HG03064 (cell line): ENCODE measurements around the gene ITGB8.

Source experiments
- ATAC-seq: cut with Tn5 transposase; IDR thresholded peaks from one replicate; pipeline ENCODE4 v1.9.1; 2021; ENCODE audit warnings: low read depth; ENCODE audit not compliant: unreplicated experiment

ITGB8 gene

DNA sequence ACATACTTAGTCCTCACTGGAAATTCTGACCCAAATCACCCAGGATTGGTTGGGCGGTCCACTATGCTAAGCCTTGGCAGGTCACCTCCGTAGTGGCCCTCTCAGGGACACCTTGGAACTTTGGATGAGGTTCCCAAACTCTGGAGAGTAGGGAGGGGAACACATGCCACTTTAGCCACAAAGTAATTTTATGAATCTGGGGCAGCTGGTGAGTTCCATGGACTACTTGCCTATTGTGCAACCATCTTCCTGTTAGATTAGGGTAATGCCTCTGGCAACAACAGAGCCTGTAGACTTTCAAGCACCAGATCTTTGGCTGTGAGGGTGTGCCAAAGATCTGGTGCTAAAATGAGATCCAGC lies 77.7 kb downstream of the ITGB8 start:
- no peak for ATAC-seq

DNA sequence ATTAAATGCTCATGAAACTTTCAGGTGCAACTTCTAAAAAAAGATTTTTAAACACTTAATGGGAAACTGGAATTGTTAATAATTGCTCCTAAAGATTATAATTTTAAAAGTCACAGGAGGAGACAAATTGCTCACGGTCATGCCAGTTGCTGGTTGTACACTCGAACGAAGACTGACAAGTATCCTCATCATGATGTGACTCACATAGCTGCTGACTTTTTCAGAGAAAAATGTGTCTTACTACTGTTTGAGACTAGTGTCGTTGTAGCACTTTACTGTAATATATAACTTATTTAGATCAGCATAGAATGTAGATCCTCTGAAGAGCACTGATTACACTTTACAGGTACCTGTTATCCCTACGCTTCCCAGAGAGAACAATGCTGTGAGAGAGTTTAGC lies 79.3 kb downstream of the ITGB8 start:
- no peak for ATAC-seq

DNA sequence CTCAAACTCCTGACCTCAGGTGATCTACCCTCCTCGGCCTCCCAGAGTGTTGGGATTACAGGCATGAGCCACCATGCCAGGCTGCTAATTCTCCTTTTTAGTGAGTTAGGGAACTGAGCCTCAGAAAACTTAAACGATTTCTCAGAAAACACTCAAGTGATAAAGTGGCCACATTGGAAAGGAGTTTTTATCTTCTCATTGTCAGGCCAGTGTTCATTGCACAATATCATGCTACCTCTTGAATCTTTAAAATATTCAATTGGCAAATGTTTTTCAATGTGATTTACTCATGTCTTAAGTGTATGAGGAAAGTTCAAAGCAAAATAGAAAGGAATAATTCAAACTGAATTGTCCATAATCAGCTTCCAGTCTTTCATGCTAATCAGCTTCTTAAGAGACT lies 80.7 kb downstream of the ITGB8 start:
- ATAC-seq: no peak

DNA sequence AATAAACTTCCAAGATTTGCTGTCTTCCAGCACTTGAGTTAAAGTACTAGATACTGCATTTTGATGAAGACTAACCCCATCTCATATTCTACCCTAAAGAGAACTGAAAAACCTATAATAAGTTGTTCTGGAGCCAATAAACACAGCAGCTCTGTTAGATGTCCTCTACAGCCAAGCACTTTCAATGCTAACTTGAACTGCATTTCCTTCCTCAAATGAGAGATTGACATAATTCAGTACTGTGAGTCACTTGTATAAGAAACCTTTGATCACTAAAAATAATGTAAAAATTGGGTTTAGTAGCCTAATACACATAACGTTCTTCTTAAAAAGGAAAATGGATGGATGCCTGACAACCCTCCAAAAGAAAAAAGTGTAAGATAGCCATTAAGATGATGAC lies 81.3 kb downstream of the ITGB8 start:
- no peak for ATAC-seq

DNA sequence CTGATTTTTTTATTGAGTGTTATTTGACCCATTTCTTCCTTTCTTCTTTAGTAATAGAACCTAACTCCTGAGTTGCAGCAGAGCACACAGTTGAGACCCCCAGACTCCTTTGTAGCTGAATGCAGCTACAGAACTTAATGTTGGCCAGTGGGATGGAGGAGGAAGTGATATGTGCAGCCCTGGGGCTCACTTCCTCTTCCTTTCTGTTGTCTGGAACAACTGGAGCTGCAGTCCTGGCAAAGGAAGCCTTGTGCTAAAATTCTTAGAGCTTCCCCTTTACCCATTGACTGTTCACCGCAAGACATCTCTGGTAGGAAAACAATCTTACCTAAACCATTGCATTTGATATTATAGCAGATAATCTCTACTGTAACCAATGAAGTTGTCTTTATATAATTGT lies 86.6 kb downstream of the ITGB8 start:
- ATAC-seq: no peak

DNA sequence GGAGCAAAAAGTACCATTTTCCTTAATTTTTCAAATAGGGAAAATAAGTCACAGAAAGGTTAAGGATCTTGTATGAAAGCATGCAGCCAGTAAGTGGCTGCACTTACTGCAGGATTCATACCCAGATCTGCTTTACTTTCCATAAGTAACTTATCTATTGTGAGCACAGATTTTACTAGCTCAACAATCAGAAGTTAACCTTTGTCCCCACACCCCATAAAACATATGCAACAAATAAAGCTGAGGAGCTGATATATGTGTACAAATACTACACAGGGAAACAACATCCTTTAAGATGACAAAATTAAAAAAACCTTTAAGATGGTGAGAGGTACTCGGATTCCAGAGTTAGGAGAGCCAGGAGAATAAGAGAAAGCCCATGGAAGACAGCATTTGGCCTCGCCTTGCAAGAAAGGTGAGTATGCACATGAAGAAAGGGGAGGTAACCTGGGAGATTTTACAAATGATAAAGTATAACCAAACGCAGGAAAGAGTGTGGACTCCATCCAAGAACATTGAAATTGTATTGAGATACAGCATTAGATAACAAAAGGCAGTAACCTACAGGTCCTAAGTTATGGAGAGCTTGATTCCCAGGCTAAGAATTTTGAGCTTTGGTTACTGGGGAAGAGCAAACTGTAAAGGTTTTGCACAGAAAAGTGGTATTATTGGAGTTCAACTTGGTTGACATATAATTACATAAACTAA lies 87.1 kb downstream of the ITGB8 start:
- ATAC-seq: no peak

DNA sequence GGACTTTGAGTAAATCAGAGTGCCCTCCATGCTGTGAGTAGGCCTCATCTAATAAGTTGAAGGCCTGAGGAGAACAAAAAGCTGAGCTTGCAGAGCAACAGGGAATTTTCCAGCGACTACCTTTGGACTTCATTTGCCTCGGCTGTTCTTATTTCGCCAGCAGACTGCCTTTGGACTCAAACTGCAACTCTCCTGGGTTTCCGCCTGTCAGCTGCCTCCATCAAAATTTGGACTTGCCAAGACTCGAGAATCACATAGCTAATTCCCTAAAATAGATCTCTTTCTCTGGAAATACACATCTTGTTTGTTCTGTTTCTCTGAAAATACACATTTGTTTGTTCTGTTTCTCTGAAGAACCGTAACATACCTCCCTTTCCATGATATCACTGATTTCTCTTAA lies 93.8 kb downstream of the ITGB8 start:
- no peak for ATAC-seq

DNA sequence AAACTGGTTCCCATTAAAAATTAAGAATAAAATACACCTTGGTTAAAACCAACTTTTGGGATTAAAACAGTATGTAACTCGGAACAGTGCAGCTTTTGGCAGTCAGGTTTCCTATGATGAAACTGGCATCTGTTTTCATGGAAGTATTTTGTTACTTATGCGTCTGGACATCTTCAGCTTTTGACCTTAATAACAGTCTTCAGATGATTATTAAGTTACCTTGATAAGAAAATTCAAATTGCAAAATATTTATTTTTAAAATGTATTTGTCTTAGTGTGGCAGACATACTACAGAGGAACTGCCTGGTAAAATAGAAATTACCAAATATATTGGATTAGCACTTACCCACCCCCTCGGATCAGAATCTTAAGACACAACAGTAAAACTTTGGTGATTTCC lies 100.0 kb downstream of the ITGB8 start:
- ATAC-seq: no peak

DNA sequence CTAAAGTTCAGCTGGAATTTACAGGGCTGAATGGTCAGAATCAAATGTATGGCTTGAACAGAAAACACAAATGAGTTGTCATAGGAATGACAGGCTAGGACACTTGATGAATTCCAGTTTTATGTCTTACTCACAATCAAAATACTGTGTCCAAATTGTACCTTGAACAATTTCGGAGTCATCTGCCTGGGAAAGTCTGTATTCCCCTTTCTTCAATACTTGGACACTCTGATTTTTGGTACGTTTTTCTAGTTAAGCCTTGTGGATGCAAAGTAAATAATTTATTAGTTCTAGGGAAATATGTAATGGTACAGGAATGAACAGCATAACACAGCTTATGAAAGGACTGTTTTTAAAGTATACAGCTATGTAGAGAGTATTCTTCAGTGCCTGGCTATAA lies 100.4 kb downstream of the ITGB8 start:
- no peak for ATAC-seq

DNA sequence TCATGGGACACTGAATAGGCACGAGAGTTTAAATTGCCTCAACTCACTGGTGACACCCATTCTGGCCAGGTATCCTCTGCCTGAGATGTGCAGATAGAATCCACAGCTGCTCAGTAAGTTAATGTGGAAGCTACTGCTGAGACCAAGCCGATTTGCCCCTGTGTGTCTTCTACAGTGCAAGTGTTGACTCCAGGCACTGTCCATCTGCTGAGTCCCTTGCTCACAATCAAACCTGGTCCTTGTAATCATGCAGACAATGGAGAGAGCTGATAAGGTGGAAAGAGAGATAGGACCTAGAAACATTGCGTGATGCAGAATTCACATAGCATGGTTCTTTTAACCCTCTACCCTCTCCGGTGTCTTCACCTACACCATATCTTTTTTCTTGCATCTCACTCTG lies 101.4 kb downstream of the ITGB8 start:
- ATAC-seq: no peak

DNA sequence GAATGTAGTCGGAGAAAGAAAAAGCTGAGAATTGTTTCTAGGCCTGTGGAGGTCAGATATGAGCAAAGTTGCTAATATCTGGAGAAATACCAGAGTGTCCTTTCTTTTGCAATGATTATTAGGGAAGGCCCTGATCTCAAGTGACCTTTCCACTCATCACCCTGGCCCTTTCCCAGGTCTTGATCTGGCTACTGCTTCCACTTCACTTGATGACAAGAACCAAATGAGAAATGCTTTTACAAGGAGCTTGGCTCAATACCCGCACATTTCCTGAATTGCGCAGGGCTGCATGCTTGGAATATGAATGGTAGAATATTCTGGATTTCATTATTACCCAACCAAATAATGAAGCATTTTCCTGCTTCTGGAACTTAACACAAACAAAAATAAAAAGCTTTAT lies 104.6 kb downstream of the ITGB8 start:
- no peak for ATAC-seq

DNA sequence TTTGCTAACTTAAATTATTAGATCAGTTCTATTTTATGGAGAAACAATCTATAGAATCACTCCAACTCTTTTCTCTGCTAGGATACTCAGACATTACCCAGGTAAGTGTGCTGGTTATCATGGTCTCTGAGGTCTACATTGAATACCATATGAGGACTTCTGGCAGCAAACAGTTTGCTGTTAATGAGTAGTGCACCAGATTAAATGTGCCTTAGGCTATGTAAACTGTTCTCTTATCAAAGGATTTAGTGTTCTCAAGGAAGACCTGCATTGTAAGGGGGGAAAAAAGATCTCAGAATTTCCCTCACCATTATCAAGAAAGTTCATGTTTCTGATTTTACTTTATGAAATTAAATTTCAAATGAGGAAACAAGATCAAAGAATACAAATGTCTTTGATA lies 107.5 kb downstream of the ITGB8 start:
- ATAC-seq: no peak

DNA sequence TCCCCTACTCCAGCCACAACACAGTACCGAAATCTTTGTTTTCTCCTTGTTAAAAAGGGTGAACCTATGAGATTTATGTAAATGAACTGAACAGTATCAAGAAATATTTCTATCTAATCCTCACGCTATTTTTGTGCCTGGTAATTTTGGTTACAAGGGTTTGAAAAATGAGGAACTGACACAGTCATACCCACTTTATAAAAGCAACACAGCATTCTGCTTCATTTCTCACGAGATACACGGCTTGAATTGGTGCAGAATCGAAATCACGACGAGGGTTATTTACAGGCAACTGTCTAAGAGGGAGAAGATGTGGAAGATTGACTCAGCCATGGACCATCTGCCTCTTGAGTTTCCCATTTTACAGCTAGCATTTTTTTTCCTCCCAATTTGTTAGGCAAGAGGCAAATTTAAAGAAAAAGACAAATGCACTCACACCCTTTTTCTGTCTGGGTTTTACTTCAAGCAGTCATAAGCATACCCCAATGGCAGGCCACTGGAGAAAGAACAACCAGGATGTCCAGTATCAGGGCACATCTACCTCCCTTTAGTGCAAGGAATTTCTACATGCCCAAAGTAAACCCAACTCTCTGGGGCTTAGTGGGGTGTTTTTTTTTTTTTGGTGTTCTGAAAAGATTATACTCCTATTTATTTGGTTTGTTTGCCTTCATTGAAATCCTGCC lies 108.1 kb downstream of the ITGB8 start:
- peak; percentile 88 for ATAC-seq

DNA sequence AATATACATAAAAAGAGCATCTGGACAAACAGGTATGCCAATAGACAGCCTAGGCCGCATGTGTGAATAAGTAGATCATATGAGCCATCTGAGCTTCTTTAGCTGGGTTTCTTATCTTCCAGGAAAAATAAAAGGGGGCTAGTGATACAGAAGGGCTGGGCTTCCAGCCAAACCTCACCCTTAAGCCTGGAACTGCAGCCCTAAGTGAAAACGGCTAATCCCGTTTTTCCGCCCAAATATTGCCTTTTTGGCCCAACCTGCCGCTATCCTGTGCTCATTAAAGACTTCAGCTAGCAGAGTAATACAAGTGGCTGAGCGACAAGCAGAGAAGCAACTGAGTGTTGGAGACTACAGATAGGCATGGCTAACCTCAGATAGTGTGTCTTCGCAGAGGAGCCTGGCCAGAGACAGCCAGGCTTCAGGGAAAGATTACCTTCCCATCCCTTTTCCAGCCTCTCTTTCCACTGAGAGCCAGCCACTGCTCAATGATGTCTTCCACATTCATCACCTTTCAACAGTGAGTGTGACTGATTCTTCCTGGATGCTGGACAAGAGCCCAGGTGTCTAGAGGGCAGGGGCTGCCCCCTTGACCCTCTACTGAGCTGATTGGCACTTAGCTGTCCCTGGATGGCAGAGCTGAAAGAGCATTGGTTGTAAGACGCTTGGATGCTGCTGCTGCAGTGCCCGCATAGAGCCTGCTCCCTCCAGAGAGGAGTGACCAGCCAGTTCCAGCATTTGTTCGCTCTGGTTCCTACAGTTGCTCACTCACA lies 108.9 kb downstream of the ITGB8 start:
- no peak for ATAC-seq

DNA sequence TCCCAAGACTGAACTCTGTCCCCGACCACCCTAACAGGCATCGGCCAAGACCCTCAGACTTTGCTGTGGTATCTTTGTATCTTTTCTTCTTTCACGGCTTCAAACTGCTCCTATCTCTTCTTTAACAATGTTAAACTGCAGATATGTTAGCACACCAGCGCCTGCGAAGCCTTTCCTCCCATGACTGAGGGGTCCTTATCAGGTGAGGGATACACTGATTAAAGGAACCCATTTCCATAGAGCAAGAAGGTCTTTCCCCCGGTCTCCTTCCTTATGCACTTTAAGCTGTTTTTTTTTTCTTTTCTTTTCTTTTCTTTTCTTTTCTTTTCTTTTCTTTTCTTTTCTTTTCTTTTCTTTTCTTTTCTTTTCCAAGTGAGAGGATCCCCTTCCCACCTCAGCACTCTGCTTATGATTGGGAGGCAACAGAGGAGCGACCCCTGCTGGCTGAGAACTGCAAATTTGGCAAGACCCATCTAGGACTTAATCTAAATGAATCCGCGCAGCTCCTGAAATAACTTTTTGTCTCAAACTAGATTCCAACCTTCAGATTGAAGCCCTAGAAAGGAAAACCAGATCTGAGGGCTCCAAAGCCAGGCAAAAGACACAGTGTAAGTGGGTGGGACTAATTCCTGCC lies 109.9 kb downstream of the ITGB8 start:
- no peak for ATAC-seq

DNA sequence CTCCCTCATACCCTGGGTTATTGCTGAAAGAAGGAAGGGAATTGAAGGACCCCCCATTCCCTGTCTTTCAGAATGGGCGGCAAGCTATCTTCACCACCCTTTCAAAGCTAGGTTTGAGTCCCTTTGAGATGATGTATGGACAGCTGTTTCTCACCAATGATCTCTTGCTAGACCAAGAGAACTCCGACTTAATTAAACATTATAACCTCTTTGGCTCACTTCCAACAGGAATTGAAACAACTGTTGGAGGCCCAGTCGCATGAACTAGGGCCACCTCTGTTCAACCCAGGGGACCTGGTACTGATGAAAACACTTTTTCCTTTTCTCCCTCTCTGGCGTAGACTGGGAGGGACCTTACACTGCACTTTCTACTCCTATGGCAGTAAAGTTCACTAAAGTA lies 110.6 kb downstream of the ITGB8 start:
- ATAC-seq: no peak

DNA sequence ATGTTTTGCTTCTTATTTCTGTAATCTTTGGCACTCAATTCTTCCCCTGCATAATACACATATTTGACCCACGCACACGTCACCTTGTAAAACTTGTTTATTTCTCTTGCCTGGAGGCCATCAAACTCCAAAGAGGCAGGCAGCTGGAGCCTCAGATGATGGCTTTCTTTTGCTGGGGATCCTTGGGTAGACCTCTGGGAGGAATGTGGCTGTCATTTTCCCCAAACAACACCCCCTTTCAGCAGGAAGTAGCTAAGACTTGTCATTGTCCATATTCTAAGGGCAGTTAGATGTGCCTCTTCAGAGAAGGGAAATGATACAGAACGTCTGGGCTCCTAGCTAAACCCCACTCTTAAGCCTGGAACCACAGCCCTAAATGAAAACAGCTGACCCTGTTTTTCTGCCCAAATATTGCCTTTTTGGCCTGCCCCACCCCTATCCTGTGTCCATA lies 111.3 kb downstream of the ITGB8 start:
- no peak for ATAC-seq

DNA sequence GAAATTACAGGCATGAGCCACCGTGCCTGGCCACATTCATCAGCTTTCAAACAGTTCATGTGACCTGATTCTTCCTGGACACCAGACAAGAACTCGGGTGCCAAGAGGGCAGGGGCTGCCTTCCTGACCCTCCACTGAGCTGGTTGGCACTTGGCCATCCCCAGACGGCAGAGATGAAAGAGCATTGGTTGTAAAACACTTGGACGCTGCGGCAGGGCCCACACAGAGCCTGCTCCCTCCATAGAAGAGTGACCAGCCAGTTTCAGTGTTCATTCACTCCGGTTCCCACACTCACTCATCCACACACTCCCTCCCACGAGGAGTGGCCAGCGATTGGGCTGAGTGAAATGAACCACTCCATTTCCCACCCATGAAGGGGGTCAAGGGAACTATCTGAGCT lies 112.3 kb downstream of the ITGB8 start:
- ATAC-seq: no peak

DNA sequence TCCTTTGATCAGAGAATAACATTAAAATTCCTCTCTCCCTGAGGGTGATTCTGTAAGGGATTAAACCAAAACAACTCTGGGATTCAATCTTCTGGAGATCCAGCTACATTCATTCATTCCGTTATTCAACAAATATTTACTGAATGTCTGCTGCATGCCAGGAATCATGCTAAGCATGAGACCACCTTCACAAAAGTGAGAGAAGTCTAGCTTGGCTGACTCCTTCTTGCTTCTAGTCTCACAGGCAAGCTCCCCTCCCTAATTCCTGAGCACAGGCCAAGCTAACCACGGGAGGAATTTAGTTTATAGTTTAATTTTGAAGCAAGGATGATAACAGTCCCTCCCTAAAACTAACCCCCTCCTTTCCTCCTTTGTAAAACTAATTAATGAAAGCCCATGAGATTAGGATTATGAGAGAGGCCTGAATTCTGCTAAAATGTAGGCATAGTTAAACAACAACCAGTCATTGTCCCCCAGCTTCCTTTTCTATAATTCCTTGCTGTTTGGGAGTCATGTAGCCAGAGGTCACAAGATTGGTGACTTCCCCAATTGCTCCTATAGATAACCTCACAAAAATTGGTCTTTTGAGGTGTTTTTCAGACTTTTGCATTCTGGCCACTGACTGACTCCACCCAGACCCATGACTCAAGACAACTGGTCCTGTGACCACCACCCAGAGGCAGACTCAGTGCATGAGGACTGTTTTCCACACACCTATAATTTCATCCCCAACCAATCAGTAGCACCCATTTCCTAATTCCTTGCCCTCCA lies 113.5 kb downstream of the ITGB8 start:
- ATAC-seq: no peak

DNA sequence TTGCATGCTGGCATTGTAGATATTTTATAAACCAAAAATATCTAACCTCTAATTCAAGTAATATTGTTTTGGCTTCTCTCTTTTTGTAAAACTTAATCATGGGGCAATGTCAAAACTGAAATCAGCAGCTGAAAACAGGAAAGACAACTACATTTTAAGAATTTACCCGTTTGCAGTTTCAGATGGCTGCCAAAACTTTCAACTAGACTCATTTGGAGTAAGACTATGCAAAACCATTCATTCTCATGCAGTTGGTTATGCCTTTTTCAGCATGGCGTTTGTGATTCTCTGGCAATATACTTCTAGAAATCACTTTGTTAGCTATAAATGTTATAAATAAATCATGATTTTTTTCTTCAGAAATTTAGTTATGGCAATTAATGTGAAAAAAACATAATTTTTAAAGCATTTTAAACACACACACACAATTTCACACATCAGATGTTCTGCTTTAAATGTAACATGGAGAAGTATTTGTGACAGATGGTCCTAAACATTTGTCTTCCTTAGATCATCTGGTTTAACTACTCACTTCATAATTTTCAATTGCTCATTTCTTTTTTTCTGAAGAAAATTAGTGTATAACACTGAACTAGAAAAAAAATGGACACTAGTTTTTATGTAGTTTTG lies 116.4 kb downstream of the ITGB8 start:
- ATAC-seq: peak; percentile 75
